HG03196 (cell line): ENCODE data around the gene NOTCH2.
"Not testable (repeated sequence)": the region's sequence is repeated elsewhere in the genome, so short reads cannot be mapped to it uniquely, and the experiment has no call there.

ENCODE experiments used
- ATAC-seq: cut with Tn5 transposase; IDR thresholded peaks from one replicate; pipeline ENCODE4 v1.9.1; 2021; ENCODE audit not compliant: unreplicated experiment

The NOTCH2 gene

DNA sequence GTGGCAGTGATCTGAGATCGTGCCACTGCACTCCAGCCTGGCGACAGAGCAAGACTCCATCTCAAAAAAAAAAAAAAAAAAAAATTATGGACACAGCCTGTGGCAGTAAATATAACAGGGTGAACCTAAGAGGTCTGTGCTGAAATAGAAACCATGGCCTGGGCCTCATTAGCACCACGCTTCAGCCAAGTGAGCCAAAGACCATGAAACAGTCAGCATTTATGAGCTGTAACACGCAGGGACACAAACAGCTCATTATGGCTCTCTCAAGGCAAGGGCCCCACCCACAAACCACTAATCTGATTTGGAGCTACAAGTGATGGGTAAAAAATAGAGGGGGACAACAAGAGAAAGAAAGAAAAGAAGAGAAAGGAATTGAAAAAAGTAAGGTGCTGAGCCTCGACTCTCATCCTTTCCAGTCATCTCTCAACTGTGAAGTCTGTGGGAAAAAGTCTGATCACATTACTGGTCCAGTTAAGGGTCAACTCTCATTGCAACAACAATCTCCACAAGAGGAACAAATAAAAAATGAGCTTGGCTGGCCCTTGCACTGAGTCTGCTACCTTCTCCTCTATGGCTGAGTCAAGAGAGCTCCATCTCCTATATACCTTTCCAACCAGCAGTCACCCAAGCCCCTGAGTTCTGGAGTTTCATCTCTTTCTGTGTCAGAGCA lies 93.7 kb downstream of the NOTCH2 start:
- not testable (repeated sequence) for ATAC-seq

DNA sequence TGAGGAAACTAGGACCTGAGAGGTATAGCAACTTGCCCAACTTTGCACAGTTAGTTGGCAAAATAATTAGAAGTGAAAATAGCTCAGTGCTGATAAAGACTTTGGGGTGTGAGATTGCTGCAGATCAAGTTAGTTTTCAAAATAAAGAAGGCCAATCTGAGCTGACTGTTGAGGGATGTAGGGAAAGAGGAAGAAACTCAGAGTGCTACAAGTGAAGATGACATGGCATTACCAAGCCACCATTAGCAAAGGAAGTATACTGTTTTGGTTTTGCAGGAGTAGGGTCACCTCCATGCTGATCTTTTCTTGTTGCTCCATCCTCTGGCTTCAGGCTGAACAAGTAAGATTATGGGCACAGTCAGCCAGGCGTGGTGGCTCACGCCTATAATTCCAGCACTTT lies 94.5 kb downstream of the NOTCH2 start:
- ATAC-seq: no peak

DNA sequence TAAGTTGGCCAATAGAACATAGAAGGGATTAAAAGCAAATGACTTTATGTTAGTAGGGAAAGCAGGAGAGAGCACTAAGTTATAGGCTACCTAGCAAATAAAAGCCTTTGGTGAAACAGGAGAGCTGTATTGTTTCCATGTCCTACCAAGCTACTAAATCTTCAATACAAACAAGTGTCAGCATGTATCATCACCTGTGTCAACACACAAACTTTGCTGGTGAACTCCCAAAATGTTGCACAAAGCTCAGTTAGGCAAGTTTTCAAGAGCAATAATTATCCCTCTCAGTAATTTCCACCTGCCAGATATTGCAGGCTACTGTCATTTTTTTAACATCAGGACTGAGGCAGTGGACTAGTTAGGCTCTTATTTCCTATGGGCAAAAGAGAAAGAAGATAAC lies 95.4 kb downstream of the NOTCH2 start:
- no peak for ATAC-seq

DNA sequence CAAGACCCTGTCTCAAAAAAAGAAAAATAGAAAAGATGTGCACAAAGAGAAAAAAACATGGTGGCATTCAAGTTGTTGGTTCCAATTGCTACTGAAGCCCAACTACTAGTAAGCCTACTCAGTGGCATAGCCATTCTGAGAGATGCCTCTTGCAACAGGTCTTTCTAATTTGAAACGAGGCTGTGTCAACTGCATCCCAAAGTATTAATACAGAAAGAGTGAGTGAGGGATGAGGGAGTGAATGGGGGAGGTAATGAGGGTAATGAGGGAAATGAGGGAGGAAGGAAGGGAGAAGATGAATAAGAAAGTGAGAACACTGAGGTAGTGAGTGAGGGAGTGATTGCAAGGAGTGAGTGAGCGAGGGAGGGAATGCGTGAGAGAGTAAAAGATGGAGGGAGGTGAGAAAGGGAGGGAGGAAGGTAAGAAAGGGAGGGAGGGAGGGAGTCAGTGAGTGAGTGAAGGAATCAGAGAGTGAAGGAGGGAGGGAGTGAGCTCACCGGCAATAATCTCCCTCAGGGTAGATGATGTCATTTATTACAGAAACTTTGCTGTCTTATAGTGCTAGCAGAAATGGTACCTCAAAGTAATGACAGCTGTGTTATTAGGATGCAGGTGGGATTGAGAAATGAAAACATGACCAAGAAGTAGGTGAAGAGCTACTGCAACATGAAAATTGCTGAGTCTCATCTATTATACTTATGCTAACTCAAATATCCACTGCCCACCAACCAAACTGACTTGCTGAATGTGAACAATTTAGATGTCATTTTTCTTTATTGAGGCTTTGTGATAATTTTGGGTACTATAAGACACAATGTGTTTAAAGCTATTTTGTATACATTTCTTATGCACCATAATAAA lies 97.5 kb downstream of the NOTCH2 start:
- ATAC-seq: no peak

DNA sequence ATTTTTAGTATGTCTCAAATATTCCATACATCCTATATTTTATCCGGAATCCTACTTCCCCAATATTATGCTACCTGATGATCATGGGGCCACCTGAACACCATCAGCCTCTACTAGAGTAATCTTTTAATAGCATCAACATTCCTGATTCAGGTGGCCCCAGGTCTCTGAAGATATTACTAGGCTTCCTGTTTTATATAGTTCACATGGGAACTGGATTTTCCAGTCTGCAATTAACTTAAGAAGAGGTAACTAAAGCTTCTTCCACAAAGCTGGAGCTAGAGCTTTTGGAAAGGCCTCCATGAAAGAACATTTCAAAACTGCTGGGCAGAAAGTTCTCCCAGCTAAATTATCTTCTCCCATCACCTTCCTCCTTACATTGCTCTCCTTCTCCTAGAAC lies 100.9 kb downstream of the NOTCH2 start:
- ATAC-seq: no peak

DNA sequence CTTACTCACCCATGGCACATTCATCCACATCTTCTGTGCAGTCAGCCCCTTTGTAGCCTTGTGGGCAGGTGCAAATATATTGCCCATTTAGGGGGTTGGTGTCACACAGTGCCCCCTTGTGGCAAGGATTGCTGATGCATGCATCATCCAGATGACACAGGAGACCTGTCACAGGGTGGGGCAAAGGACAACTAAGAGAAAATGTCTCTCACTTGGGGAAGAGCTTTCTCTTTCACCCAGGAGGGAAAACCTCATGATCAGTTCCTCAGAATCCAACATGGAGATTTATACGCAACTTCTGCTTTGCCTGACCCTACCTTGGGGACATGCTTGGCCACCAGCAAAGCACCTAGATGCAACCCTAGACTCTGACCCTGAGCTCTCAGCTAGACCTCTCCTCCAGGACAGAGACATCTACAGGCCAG lies 101.4 kb downstream of the NOTCH2 start:
- ATAC-seq: no peak

DNA sequence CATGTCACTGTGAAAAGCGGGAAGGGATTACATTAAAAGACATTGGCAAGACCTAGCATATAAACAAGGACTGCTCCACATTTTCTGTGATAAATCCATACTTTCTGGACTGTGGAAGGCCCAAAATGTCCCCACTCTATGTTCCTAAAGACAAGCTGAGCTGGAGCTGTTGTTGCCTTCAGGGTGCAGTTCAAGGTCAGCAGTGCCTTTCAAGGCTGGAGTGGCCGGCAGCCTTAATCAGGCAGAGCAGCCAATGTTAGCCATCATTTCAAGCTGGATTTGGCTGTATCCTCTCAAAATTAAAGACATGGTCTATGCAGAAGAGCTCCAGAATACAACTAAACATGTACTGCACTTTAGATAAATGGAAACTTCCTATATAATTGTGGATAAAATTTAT lies 102.8 kb downstream of the NOTCH2 start:
- no peak for ATAC-seq

DNA sequence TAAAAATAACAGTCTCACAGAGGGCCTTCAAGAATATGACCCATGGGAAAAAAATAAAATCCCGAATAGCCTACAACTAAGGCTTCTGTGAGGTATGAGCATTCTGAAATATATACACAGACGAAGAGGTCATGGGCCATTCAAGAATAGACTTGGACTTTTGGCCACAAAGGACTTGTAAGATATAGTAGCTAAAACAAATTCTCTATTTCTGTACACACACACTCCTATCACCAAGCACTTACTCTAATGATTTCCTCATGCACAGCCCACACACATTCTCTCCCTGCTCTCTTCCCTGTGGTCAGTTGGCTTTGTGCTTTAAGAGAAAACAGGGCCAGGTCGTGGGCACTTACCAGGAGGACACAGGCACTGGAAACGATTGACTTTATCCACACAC lies 103.4 kb downstream of the NOTCH2 start:
- ATAC-seq: no peak

DNA sequence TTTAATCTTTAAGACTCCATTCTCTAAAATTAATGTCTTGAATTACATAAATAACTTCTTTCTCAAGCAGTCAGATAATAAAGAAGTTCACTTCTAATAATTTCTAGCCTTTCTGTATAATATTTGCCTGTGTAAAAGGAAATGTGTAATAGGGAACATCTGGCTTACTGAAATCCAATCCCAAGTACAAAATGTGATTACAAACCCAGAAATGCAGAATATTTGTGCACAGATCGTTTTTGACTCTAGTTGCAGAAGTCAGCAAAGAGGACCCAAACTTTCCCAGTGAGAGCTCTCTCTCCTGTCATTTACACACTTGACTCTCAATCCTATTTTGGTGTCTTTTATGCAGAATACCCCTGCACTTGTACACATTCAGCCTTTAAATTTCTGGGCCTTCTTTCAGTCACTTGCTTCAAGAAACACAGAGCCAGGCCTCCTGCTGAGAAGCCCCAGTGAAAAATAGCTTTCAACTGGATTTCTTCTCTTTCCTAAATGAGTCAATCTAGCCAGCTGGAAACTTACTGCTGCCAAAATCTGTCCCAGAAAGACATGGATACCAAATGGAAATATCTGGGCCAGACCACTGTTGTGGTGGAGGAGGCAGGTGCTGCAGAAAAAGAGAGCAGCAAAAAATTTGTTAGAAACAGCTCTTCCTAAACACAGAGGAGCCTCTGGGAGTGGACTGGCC lies 104.6 kb downstream of the NOTCH2 start:
- ATAC-seq: no peak

DNA sequence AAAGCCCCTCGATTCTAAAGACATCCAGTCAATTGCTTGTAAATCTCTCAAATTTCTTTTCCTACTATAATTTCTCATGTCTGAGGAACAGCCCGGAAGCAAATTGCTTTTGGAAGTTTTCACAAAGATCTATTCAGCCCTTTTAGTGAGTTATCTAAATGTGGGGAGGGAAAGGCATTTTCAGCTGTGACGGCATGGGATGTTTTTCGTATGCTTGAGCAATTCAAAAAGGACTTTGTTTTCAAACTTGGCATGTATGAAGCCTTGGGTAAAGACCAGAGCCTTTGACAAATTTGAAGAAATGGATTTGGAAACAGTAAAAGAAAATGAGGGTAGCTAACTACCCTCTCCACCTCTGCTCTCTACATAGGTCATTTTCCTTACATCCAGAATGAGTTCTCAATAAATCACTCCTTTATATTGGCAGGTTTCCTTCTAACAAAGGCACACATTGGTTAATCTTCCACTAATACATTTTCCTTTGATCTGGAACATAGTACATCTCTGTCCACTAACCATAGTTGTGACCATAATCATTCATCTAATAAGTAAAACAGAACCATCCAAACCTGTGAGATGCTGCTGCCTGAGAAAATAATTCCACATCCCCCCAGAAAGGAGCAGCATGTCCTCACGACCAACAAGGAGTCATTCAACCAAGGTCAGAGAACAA lies 107.0 kb downstream of the NOTCH2 start:
- ATAC-seq: no peak

DNA sequence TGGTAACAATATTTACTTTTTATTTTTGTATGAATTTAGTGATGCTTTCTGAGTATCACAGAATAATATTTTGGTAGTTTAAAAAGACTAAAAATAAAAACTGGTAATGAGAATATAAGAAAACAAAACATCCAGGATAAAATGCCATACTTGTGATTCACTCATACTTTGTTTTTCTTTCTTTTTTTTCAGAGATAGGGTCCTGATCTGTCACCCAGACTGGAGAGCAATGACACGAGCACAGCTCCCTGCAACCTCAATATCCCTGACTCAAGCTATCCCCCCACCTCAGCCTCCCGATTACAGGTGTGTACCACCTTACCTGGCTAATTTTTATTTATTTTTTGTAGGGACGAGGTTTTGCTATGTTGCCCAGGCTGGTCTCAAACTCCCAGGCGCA lies 109.0 kb downstream of the NOTCH2 start:
- no peak for ATAC-seq

DNA sequence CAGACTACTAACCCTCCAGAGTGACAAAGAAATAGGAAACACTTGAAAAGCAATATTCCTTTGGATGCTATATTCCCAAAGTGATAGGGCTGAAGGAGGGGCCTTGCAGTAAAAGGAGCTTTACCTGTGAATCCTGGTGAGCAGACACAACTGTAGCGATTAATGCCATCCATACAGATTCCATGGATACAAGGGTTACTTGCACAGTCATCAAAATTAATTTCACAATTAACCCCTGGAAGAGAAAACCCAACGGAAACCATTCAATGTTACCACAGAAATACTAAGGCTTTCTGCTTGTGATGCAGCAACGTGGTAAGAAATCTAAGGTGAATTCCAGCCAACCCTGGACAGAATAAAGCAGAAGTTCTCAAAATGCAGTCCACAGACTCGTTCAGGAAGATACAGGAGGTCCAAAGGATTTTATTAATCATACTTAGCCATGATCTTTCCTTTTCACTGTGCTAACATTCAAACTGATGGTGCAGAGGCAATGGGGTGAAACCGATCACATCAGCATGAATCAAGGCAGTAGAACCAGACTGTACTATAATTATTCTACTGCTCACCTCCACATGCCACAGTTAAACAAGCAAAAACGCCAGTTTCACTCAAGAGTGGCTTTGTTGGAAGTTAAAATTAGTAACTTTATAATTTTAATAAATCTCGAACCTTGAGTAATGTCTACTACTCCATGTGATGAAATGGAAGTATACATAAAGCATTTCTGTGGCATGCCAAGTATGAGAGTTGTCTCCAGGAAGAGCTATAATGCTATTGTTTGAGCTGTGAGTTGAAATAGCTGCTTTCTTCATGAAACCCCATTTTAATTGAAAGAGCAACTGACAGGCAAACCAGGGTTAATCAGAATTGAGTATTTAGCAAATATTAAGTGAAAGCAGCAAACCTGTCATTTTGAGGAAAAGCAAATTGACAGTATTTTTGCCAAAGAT lies 109.9 kb downstream of the NOTCH2 start:
- no peak for ATAC-seq

DNA sequence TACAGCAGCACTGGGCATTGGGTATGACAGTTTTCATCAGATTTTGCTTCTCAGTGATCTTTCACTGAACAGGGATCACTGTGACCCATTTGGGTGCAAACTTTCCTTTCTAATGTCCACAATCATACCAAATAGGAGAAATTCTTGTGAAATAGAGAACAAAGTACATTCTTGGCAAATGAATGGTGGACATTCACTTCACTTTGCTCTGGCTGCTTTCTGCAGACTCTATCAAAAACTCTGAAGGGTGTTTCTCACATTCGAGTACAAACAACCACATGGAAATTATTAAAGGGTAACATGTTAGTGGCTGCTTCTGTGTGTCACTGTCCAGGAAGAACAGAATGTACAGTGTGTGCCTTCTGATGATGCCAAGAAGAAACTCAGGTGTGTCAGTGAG lies 111.2 kb downstream of the NOTCH2 start:
- ATAC-seq: no peak

DNA sequence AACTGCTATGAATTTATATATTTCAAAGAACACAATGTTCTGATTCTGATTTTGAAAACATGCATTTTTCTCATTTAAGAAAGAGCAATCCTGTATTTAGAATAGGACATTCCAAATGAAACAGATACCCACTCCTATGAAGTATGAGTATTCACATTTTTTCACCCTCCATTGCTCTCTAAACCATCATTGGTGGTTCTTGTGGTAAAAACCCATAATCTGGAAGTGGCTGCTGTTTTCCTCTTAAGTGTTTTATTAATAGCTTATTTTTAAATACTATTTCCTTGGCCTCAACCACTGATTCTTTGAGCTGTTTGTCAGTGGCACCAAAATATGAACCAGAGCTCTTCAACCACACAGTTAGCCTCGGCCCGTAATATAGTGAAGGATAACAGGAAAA lies 113.2 kb downstream of the NOTCH2 start:
- ATAC-seq: no peak

DNA sequence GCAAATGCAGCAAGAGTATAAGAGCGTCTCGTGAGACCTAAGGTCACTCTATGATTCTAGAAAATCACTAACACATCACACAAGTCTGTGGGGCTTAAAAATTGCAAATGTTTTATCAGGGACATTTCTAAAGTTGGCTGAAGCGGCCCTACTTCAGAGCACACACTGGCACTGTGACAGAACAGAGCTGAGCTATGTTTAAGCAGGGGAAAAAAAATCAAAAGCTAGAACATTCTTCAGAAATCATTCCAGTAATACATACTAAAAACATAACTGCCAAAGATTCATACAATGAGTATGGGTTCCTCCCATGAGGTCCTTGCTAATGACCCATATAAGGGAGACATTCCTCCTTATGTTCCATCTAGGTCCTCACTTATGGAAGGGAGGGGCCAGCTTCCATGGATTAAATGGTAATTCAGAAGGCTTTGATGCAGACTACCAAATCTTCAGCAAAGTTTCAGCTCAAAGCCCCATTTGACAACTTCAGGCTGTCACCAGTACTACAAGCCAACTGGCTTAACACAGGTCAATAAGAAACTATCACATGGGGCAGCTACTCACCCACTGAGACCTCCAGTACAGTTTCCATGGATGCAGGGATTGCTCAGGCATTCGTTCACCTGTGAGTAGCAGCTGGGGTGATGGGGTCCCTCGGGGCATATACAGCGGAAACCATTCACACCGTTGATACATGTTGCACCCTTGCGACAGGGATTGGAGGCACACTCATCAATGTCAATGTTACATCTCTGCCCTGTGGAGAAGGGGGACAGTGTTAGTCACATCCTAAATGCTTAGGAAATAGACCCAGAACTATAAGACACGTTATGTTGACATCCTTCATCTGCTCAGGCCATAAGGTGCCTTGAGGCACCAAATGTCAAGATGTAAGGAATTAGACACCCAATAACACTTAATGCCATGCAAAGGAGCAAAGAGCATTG lies 114.7 kb downstream of the NOTCH2 start:
- ATAC-seq: no peak

DNA sequence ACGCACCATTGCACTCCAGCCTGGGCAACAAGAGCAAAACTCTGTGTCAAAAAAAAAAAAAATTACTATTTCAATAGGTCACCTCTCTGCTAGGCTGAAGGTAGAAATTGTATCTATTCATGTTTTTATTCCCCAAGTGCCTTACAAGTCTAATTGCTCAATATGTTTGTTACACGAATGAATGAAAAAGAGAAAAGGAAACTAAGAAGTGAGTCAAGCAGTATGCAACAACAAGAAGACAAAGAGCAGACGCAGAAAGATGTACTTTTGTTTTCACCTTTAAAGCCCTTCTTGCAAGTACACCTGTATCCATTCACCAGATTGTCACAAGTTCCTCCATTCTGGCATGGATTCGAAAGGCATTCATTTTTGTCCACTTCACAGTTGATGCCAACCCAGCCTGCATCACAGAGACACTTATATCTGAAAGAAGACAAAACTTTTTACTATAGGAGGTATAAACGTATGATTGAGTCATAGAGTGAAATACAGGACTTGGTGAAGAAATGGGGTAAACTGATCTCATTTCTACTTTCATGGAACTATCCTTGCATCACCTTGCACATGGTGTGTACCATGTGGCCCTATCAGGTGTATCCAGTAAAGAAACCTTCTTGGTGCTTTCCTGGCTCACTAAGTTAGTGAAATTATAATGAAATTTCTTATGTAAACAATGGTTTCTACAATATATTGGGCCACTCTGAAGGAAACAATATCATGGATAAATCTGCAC lies 116.0 kb downstream of the NOTCH2 start:
- no peak for ATAC-seq

DNA sequence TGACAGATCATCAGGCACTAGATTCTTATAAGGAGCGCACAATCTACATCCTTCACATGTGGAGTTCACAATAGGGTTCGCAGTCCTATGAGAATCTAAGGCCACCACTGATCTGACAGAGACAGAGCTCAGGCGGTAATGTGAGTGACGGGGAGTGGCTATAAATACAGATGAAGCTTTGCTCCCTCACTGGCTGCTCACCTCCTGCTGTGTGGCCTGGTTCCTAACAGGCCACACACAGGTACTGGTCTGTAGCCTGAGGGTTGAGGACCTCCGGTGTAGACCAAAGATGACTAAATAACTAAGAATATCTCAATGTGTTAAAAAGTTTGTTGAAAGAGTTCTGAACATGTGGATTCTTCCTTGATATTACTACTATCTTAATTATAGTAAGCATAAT lies 117.0 kb downstream of the NOTCH2 start:
- ATAC-seq: no peak
